Activated T-cell treated with anti-CD3 and anti-CD28 coated beads for 48 hours (primary cell): ENCODE measurements around the gene UNC119.

Source experiments
- DNase-seq: peaks from one replicate; pipeline ENCODE4 v3.0.0-alpha.2; 2020; ENCODE audit warnings: low read depth

UNC119 gene

GRCh38 chr17:28573040-28573380 is 20.6 kb upstream of the UNC119 start:
- no peak for DNase-seq

DNA sequence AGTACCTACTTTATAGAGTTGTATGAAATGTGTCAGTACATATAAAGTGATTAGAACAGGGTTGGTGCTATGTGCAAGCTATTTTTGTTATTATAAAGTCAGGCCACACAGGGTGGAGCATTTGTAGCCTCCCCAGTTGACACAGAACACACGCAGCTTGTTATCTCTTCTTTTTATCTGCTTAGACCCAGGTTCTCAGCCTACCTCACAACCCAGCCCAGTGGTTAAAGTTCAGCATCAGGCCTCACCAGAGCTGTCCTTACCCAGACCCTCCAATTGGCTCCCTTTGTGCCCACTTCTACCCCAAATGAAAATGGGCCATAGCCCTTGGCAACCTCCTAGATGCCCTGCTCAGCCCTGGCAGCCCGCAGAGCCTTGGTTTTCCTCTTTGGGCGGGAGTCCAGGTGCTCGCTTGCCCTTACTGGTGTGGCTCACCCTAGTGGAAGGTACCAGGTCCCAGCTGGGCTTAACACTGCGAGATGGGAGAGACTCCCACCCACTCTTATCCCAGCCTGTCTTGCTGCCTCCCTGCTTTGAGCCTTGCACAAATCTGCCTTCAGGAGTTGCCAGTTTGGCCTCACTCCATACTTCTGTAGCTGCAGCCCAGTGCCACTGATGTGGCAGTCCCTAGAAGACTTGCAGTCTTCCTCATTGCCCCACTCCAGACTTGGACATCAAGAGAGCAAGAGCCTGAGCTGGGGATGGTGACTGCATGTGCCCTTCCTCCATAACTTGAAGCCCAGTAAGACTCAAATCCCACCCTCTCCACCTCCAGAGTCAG is 20.0 kb upstream of the UNC119 start:
- no peak for DNase-seq

DNA sequence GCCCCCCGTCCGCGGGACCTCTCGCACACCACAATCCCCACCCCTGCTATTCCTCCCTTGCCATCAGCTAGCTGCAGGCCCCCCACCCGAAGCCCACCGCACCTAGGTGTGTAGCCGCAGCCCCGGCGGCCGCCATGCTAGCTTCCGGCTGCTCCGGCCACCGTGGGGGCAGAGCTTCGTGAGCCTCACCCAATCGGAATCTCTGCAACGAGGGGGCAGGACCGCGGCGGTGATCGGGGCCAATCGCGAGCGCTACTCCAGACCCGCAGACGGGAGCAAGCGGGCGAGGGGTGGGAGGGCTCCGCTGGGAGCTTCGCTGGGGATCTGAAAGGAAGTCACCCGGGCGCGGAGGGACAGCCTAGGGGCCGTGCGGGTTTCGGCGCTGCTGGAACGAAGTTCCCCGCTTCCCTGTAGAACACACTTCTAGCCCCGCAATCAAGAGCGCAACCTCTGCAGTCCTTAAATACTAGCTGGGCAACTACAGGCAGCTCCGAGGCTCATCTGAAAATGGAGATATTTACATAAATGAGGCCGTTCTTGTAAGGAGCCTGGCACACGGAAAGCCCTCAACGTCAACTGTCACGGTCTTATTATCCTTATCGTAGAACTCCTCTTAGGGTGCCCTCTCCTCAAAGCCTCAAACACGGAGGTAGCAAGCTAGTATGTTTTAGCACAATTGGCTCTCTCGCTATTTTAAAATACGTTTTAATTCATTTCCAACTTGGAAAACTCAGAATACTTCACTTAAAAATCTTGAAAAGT is 19.1 kb upstream of the UNC119 start, which contains the start of gene PIGS:
PIGS (minus strand) TSS at position 164 of the 762 bp plus-strand sequence; CDS start at position 136, 28 bp downstream.
- peak; percentile 91 for DNase-seq

DNA sequence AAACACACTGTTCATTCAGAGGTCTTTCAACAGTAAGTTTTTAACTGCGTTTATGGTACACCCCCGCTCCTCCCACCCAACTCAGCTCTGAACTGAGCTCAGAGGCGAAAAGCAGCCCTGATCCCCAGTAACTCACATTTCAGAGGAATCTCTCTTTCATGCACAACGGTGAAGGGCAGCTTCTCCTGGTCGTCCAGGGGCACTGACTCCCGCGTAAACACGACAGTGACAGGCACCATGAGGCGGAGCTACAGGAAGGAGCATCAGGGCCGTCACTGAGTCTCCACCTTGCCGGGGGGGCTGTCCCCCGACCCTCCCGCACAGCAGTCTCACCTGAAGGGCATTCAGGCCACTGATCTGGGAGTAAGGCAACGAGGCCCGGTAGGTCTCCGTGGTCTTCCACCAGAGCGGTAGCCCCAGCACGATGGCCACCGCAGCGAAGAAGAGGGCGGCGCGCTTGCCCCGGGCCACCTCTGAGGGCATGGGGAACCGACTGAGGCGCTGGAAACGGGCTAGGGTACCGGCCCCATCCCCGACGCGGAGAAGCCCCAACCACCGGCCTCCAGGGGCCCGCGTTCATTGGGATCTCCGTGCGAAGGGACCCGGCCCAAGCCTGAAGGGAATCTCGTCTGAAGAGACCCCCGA is 18.4 kb upstream of the UNC119 start:
- DNase-seq: peak; percentile 34

DNA sequence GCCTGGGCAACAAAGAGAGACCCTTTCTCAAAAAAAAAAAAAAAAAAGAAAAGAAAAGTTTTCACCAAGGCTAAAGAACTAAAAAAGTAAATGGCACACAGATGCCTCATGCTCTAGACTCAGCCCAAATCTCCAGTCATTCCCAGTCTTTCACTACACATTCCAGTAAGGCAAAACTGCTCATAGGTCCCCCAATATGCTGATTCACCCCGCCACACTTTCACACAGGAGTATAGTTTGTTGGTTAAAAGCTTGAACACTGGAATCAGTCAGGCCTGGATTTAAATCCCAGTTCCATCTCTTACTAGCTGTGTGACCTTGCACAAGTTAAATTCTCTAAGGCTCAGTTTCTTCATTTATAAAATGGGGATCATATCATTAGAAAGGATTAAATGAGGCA is 17.0 kb upstream of the UNC119 start:
- DNase-seq: no peak

DNA sequence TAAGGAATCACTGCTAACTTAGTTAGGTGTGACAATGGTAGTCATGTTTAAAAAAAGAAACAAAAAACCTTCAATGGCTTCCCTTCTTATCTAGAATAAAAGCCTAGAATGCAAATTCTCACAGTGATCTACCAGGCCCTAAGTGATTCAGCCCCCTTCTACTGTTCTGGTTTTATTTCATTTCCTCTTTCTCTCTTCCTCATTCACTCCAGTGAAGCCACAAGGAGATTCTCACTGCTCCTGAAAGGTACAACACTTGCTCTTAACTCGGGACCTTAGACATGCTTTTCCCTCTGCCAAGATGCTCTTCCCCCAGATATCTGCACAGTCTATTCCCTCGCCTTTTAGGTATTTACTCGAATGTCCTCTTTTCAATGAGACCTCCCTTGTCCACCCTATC is 15.2 kb upstream of the UNC119 start:
- no peak for DNase-seq

- no peak for DNase-seq
These were observed 11.1 kb upstream of the UNC119 start for GRCh38 chr17:28563475-28563874.

- DNase-seq: no peak
These were observed 2.6 kb upstream of the UNC119 start for GRCh38 chr17:28555022-28555421.

DNA sequence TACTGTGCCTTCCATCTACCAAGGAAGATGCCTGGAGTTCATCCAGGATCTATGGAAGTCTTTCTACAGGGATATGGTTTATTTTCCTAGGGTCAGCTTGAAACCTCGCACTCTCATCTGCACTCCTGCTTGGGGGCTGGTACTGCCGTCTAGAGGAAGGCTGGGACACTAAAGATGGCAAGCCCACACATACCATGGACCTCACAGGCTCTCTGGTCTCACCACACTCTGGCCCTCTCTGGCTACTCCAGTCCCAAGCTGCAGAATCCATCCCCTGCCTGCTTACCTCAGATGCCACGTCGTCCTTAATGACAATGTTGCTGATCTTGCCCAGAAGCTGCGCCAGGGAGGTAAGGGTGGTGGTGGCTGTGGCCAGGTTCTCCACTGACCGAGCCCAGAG is 2.1 kb upstream of the UNC119 start:
- no peak for DNase-seq

- DNase-seq: no peak
These were observed 629 bp upstream of the UNC119 start for GRCh38 chr17:28553000-28553505.

DNA sequence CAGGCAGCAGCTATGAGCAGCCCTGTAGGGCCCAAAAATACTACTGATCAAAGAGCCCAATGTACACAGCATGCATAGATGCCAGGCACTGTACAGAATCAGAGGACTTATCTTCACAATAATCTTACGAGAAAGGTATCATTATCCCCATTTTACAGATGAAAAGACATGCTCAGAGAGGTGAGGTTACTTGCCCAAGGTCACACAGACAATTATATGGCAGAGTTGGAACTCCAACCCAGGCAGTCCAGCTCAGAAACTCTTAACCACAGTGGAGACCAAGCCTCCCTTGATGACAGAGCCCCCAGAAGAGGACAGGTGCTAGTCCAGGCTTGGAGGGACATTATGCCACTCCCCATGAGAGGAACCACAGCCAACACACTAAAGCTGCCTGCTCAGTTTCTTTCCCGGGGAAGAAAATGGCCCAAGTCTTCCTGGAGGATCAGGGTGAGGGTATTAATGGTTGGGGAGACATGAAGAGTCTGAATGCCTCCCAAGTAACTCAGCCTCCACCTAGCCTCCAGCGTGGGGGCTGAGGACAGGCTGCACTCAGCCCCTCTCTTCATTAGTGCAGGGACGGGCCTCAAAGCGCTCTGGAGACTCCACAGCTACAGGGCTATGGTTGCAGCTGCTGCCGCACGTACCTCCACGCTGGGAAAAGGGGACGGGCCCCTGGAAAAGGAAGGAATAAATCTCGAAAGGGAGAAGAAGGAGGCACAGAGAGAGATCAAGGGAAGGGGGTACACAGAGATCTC is 826 bp downstream of the UNC119 start:
- DNase-seq: no peak

DNA sequence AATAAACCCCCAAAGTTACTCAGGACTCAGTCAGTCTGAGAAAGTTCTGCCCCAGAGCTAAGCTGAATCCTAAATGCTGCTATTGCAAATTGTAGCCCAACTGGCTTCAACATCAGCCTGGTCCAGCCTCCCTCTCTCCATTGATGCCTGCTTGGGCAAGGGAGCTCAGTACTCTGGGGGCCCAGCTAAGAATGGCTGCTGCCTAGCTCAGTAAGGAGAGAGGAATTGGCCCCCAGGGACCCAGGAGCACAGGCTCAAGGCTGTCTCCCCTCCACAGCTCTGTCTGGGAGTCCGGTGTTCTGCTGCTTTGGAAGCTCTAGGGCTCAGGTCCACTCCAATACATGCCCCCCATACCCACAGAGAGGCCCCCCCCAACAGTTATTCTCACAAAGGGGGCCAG is 1.6 kb downstream of the UNC119 start:
- no peak for DNase-seq

GRCh38 chr17:28549236-28550132 is 2.9 kb downstream of the UNC119 start:
- peak; percentile 29 for DNase-seq

DNA sequence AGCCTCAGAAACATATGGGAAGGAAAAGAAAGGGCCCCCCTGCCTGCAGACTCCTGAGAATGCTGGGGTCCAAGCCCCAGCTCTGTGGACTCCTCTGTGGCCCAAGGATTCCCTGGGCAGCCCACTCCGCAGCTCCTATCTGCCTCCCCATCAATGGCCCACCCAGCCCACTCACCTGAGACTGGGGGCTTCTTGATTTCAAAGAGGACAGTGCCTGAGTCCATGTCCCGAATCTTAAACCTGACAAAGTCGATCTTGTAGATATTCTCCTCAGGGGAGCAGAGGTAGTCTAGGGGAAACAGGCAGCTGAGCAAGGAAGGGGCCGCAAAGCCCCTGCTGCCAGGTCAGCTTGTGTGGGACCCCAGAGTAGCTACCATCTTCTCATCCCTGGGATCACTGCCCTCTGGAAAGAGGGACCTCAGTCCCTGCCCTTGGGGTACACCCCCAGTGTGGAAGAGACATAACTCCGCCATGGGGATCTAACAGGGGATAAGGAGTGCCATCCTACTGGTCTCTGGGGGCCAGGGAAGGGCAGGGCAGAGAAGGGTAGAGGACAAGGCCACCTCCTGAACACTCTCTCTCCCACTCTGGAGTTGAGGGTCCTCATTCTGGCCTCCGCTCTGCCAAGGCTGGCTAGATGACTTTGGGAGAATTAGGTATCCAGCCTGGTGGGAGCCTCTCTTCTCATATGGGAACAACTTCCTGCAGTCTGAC is 3.9 kb downstream of the UNC119 start:
- no peak for DNase-seq

DNA sequence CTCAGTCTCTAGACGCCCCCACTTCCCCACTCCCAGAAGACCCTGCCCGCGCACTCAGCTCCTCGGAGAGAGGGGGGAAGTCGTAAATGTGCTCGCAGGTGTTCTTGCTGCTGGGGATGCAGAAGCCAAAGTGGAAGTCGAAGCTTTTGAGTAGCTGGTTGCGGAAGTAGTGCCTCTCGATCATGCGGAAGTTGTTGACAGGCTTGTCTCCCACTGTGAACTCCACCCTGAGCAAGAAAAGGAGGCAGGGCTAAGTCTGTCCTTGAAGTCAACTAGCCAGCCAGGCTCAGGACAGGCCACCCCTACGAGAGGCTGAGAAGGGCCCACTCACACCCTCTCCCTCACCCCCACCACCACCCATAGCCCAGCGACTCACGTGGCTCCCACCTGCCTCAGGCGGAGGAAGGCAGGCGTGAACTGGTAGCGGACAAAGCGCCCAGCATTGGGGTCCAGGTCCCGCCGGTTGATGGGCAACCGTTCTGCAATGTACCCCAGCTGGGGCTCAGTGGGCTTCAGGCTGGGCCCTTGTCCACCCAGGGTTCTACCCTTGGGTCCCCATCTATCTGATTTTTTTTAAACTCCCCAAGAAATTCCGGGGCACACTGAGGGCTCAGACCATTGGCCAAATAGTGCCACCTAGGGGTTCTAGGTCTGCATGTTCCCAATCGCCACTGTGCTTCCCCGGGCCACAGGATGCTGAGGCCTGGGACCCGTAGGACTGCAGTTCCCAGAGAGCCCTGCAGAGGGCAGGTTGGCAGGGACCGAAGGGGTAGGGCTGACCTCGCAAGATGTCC is 4.6 kb downstream of the UNC119 start:
- peak; percentile 74 for DNase-seq

DNA sequence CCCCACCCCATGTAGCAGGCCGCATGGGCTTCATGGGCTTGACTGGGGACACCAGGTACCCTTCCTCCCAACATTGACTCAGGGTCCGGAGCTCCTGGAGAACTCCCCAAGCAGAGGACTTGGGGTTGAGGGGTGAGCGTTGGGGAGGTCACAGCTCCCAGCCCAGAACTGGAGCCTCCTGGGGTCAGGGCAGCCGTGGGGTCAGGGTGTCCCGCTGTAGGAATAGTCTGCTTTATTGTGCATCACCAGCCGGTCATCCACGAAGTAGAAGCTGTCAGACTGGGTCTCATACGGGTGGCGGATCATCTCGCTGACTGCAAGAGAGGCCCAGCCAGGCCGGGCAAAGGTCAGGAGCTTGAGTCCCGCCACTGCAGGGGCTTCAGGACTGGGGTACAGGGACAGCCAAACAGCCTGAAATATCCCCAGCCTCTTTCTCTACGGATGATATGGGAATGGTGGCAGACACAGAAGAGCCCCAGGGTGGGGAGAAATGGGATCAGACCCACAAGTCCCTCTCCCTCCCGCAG is 5.3 kb downstream of the UNC119 start:
- DNase-seq: no peak

GRCh38 chr17:28545787-28546415 is 6.5 kb downstream of the UNC119 start:
- no peak for DNase-seq

DNA sequence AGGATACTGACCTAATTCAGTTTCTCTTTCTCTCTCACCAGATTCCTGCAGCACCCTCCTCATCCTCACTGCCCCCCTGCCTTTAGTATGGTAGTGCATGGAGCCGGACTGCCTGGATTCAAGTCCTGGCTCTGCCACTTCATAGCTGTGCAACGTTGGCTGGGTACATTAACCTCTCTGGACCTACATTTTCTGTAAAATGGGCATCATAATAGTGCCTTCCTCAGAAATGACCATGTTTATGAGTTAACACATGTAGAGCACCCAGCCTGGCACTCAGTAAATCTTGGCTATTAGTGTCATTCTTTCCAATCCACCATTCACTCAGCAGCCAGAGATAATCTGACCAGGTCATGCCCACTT is 7.3 kb downstream of the UNC119 start:
- DNase-seq: no peak
